Measurements from ENCODE around the gene SMCO4. TPM values are rescaled to one million over a fixed set of nuclear protein-coding genes. Genes with fewer than 3 reads are reported as not detected.
"Not testable (repeated sequence)": the region's sequence is repeated elsewhere in the genome, so short reads cannot be mapped to it uniquely, and the experiment has no call there.

Gene SMCO4, protein sequence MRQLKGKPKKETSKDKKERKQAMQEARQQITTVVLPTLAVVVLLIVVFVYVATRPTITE
- total RNA-seq: 43.4 TPM
- long read RNA-seq, transcript SMCO4-201 (3 exons, 1,104 nt): major isoform, 19 of 35 reads
- long read RNA-seq, partial matches to known transcripts: 0 of 35 reads
- long read RNA-seq, other reads (novel, unspliced or antisense): 16 of 35 reads

DNA sequence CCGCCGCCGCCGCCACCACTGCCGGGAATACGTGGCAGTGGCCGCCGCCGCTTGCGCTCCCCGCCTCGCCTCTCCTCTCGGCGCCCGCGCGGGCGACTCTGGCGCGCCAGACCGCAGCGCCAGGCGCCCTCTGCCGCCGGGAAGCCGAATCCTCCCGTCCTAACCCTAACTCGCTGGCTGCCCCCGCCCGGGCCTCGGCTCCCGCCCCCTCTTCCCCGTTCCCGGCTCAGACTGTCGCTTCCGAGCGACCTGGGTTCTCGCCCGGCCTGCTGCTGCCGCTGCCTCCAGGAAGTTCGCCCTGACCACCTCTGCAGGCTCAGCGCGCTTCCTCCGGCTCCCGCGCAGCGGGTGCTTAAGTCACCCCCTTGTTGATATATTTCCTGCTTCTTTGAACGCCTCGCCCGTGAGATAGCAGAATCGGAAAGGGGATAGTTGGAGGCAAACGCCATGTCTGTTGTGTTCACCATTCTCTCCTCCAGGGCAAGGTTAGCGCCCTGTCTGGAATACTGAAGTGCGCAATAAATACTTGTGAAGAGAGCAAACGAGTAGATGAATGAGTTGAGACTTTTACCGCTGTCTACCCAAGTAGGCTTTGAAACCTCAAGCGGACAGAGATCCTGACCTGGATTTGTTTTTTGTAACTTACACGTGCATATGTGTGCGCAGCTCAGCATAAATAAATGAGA, at the start of gene SMCO4:
Gene SMCO4 (minus strand): TSS at position 100 of the 686 bp plus-strand sequence. CDS start 64,202 bp downstream, outside the sequence.
- ATAC-seq (ENCODE audit: poor library complexity): peak; percentile 95
- DNase-seq: peak; percentile 92
- intact Hi-C loops (cut with DNase I): loop anchor here (2.0 to 10.0 kb wide), 2 partner anchors 111 to 309 kb away; no protein-coding TSS in a partner anchor

DNA sequence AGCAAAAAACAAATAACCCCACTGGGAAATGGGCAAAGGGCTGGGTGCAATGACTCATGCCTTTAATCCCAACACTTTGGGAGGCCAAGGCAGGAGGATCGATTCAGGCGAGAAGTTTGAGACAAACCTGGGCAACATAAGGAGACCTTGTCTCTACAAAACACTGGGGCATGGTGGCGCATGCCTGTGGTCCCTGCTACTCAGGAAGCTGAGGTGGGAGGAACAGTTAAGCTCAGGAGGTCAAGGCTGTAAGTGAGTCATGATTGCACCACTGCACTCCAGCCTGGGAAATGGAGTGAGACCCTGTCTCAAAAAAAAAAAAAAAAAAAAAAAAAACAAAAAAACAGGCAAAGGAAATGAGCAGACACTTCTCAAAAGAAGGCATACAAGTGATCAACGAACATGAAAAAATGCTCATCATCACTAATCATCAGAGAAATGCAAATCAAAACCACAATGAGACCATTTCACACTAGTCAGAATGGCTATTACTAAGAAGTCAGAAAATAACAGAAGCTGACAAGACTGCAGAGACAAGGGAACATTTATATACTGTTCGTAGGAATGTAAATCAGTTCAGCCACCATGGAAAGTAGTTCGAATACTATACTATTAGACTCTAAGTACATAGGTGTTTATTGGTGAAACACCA, 48.2 kb upstream of the SMCO4 start:
- intact Hi-C loops (cut with DNase I): no loop called here
- DNase-seq: no peak
- no peak for ATAC-seq (ENCODE audit: poor library complexity)

DNA sequence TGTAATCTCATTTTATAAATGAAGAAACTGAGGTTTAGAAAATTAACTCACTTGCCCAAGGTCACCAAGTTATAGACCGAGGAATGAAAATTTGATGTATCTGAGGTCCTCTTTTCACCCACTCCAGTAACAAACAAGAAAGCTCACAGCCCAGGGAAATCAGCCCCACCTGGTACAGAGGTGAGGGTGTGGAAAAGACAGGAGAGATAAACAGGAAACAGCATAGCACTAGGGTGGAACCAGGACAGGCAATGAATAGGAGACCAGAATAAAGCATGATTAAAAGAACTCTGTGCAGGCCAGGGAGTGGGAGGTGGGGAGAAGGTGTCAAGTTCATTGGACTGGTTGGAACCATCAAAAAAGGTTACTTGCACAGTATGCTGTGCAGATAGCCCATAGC, 46.2 kb upstream of the SMCO4 start:
- intact Hi-C loops (cut with DNase I): no loop called here
- no peak for DNase-seq
- no peak for ATAC-seq (ENCODE audit: poor library complexity)

DNA sequence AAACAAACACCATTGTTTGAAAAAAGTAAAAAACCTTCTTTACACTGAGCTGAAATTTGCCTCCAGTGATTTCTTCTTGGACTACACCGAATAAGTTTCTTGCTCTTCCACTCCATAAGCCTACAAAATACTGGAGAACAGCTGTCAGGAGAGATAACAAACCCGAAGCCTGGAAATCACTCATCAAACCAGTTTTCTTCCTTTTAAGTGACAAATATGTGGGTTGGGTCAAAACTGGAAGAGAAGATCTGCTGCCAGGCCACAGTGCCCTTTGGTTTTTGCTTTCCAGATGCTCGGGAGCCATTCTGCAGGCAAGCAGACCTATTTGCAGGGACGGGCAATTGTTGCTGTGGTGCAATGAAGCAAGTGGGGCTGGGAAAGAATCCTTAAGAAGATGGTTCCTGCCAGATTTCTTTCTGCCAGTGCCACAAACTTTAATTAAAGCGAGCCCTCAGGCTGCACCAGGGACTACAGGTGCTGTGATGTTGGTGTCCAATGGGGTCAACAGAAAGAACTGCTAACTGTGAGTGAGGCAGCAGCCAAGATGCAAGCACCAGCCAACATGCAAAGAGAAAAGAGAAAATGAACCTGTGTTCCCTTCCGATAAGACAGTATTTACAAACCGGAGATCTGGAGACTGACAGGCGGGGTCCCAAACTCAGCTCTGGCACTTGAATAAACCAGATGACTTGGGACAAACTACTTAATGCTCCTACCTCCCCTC, 44.8 kb upstream of the SMCO4 start:
- DNase-seq: no peak
- intact Hi-C loops (cut with DNase I): no loop called here
- ATAC-seq (ENCODE audit: poor library complexity): no peak

DNA sequence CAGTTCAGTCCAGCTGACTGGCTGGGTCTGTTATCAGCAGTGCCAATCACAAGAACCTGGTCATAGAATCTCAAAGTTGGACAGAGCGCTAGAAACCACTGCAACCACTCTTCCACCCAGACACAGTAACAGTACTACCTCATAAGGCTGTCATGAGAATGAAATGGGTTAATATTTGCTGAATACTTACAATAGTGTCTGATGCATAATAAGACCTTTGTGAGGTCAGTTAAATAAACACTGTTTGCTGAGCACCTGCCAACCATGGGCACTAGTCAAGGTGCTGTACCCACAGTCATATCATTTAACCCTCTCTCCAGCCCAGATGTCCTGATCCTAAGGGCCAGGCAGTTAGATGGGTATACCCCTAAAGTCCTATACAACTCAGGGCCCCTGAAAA, 44.2 kb upstream of the SMCO4 start:
- intact Hi-C loops (cut with DNase I); ATAC-seq (ENCODE audit: poor library complexity); DNase-seq: not testable (repeated sequence)

DNA sequence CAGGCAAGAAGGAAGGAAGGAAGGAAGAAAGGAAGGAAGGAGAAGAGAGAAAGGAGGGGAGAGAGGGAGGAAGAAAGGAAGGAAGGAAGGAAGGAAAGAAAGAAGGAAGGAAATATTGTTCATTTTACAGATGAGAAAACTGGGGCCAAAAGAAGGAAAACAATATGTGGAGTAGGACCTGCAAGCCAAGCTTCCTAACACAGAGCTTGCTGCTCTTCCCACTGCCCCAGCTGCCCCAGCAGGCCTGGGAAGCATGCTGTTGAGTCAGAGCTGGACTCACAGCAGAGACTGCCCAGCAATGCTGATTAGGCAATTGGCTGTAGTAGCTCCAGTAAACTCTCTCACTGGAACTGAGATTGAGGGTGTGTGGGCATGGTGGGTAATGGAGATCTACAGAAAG, 42.6 kb upstream of the SMCO4 start:
- intact Hi-C loops (cut with DNase I): no loop called here

DNA sequence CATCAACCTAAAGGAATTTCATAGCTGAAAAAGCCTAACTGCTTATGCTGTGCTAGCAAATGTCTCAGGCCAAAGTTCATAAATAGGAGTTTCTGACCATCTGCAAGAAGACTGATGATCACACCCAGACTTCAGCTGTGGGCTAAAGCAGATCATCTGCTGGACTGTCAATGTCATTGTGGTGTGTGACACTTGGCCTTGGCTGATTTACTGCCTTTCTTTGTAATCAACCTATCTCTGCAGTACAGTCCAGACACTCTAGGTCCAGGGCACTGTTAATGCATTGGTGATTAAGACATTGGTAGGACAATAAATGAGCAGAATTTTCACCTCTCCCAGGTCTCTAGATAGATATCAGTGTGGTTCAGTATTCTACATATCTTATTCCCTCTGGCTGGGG, 40.3 kb upstream of the SMCO4 start:
- no peak for DNase-seq
- no peak for ATAC-seq (ENCODE audit: poor library complexity)
- intact Hi-C loops (cut with DNase I): no loop called here

More for the DNA sequence above, 42.6 kb upstream of the SMCO4 start:
- ATAC-seq (ENCODE audit: poor library complexity) (no peak), DNase-seq (no peak)

DNA sequence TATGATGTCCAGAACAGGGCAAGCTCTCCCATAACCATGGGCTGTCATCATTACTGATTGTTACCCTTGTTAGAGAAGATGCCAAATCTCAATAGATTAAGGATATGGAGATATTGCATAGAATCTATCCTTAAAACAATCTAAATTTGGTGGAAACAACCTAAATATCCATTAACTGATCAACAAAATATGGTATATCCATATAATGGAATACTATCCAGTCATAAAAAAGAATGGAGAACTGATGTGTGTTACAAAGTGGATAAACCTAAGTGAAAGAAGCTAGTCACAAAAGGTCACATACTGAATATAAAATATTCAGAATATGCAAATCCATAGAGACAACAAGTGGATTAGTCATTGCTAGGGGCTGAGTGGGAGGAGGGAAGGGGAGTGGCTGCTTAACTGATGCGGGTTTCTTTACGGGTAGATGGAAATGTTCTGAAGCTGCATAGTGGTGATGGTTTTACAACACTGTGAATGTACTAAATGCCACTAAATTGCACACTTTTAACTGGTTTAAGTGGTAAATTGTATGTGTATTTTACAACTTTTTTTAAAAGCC, 36.1 kb upstream of the SMCO4 start:
- DNase-seq: no peak
- intact Hi-C loops (cut with DNase I): no loop called here
- ATAC-seq (ENCODE audit: poor library complexity): no peak

DNA sequence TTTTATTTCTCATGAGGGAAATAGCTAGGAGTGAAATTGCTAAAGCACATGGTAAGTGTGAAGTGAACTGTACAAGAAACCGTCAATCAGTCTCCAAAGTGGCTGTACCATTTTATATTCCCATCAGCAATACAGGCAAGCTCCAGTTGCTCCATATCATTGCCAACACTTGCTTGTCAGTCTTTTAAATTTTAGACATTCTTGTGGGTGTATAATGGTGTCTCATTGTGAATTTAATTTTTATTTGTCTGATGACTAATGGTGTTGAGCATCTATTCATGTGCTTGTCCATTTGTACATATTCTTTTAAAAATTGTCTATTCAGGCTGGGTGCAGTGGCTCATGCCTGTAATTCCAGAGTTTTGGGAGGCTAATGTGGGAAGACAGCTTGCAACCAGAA, 34.1 kb upstream of the SMCO4 start:
- no peak for DNase-seq
- intact Hi-C loops (cut with DNase I): no loop called here
- no peak for ATAC-seq (ENCODE audit: poor library complexity)

DNA sequence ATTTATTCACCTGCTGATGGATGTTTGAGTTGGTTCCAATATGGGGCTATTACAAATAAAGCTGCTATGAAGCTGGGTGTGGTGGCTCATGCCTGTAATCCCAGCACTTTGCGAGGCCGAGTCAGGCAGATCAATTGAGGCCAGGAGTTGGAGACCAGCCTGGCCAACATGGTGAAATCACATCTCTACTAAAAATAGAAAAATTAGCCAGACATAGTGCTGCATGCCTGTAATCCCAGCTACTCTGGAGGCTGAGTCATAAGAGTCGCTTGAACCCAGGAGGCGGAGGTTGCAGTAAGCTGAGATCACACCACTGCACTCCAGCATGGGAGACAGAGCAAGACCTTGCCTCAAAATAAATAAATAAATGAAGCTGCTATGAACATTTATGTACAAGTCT, 33.7 kb upstream of the SMCO4 start:
- DNase-seq; ATAC-seq (ENCODE audit: poor library complexity); intact Hi-C loops (cut with DNase I): not testable (repeated sequence)

DNA sequence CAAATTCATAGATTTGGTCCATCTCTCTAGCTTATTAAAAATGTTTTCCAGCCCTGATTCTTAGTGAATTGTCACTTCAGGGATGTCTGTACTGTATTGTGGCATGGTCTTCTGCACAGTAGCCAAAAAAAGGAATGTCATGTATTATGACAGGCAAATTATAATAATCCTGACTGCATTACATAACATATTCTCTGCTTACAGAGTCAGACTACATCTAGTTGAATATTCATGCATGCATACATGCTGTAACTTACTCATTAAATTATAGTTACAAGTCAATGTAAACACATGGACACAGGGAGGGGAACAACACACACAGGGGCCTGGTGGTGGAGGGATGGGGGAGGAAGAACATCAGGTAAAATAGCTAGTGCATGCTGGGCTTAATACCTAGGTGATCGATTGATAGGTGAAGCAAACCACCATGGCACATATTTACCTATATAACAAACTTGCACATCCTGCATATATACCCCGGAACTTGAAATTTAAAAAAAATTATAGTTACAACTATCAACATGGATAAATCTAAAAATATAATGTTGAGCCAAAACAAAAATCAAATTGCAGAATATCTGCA, 31.5 kb upstream of the SMCO4 start:
- intact Hi-C loops (cut with DNase I): no loop called here
- no peak for ATAC-seq (ENCODE audit: poor library complexity)
- DNase-seq: no peak

DNA sequence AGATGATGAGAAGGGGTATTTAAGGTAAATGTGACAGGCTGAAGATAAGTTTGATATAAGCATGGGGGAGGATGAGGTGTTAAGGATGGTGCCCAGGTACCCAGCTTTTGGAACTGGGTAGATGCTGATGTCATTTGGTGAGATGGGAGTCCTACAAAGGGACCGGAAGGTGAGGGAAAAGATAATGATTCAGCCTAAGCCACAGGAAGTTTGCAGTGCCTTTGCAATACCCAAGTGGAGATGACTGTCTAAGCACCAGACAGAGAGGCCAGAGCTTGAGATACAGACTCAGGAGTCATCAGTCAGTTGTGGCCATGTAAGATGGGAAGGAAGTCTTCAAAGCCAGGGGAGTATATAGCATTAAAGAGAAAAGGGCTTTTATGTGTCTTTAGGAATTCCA, 30.0 kb upstream of the SMCO4 start:
- DNase-seq: no peak
- no peak for ATAC-seq (ENCODE audit: poor library complexity)
- intact Hi-C loops (cut with DNase I): no loop called here

DNA sequence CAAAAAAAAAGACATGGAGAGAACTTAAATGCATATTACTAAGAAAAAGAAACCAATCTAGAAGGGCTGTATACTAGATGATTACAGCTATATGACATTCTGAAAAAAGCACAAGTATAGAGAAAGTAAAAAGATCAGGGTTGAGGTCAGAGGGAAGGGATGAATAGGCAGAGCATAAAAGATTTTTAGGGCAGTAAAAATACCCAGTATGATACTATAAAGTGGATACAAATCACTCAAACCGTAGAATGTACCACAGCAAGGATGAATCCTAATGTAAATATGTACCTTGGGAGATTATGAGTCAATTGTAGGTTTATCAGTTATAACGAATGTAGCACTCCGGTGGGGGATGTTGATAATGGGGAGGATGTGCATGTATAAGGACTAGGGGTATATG, 29.4 kb upstream of the SMCO4 start:
- no peak for ATAC-seq (ENCODE audit: poor library complexity)
- no peak for DNase-seq
- intact Hi-C loops (cut with DNase I): no loop called here

DNA sequence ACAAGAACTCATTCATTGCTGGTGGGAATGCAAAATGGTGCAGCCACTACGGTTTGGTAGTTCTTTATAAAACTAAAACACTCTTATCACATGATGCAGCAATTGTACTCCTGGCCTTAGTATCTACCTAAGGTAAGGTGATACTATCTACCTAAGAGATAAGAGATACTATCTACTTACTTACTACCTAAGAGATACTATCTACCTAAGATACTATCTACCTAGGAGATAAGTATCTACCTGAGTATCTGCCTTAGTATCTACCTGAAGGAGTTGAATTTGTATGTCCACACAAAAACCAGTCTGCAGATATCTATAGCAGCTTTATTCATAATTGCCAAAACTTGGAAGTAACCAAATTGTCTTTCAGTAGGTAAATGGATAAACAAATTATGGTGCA, 29.0 kb upstream of the SMCO4 start:
- intact Hi-C loops (cut with DNase I): no loop called here
- no peak for DNase-seq
- ATAC-seq (ENCODE audit: poor library complexity): no peak

DNA sequence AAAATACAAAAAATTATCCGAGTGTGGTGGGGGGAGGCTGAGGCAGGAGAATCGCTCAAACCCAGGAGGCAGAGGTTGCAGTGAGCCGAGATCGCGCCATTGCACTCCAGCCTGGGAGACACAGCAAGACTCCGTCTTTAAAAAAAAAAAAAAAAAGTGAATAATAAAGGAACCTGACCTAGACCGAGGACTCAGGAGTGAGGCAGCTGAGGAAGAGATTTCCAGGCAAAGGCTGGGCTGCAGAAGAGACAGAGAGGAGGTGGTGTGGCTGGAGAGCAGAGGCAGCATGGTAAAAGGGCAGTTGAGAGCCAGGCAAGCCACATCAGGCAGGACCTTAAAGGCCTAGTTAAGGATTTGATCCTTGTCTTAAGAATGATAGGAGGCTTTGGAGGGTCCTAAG, 28.4 kb upstream of the SMCO4 start:
- ATAC-seq (ENCODE audit: poor library complexity) (no peak), DNase-seq (no peak)
- intact Hi-C loops (cut with DNase I): no loop called here

DNA sequence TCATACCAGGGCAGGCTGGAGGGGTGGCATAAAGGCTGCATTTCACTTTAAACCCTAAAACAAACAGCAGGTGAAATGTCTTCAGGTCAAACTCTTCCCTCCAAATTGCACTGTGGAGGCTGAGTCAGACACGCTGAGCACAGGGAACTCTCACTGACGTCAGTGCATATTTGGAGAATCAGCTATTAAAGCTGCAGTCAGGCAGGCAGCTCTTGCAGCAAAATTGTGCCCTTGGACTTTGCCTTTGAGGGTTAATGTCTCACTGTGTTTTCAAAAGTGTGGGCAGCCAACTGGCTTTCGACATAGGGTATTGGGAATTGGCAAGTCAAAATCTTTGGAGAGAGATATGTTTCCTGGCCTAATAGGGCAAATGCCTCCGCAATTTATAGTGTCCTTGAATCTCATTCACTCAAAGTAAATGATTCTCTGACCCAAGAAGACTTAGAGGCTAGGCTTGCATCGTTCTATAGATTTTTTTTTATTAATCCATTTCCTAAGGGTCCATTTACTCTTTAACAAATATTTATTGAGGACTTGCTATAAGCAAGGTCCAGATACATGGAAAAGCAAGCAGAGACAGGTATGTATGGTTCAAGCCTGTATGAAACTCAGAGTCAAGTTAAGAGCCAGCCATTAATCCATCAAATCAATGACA, 27.7 kb upstream of the SMCO4 start:
- intact Hi-C loops (cut with DNase I): no loop called here
- ATAC-seq (ENCODE audit: poor library complexity): peak; percentile 85
- no peak for DNase-seq

DNA sequence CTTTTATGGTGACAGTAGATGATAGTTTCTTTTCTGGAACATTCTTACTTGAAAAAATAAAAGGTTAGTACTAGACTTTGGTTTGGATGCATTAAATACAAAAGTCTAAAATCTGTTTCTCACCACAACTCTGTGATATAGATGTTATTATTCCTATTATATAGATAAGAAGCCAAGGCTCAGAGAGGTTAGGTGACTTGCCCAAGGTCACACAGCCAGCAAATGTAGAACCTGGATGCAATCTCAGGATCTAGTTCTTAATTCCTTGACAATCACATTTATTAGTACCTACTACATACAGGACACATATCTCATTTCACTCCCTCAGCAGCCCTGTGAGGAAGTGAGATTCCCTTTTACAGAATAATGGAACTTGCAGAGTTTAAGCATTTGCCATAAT, 26.3 kb upstream of the SMCO4 start:
- ATAC-seq (ENCODE audit: poor library complexity) (no peak), DNase-seq (no peak)
- intact Hi-C loops (cut with DNase I): no loop called here

DNA sequence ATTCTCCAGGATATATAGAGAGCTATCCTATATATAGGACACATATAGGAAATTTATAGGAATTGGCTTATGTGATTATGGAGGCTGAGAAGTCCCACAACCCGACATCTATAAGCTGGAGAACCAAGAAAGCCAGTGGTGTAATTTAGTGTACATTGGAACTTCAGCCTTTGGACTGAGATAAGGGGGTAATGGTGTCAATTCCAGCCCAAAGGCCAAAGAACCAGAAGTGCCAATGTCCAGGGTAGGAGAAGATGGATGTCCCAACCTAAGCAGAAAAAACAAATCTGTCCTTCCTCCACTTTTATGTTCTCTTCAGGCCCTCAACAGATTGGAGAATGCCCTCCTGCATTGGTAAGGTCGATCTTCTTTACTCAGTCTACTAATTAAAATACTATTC, 25.5 kb upstream of the SMCO4 start:
- no peak for DNase-seq
- no peak for ATAC-seq (ENCODE audit: poor library complexity)
- intact Hi-C loops (cut with DNase I): no loop called here
